Medulla oblongata (tissue), 1 donor: ENCODE results near the gene TMEM184A.

ENCODE experiments used
- DNase-seq: peaks from one replicate; pipeline ENCODE4 v3.0.0-alpha.2; 2015; ENCODE audit errors: extremely low spot score

Gene TMEM184A

DNA sequence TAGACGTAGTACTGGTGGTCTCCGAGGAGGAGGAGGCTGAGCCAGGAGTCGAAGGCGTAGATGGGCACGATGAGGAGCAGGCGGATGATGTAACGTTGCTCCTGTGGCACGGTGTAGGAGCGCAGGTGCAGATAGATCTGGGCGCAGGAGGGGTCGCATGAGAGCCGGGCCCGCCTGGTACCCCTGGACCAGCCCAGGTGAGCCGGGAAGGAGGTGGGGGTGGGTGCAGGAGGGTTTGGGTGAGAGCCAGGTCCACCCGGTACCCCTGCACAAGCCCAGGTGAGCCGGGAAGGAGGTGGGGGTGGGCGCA lies 5.2 kb downstream of the TMEM184A start:
- no peak for DNase-seq

DNA sequence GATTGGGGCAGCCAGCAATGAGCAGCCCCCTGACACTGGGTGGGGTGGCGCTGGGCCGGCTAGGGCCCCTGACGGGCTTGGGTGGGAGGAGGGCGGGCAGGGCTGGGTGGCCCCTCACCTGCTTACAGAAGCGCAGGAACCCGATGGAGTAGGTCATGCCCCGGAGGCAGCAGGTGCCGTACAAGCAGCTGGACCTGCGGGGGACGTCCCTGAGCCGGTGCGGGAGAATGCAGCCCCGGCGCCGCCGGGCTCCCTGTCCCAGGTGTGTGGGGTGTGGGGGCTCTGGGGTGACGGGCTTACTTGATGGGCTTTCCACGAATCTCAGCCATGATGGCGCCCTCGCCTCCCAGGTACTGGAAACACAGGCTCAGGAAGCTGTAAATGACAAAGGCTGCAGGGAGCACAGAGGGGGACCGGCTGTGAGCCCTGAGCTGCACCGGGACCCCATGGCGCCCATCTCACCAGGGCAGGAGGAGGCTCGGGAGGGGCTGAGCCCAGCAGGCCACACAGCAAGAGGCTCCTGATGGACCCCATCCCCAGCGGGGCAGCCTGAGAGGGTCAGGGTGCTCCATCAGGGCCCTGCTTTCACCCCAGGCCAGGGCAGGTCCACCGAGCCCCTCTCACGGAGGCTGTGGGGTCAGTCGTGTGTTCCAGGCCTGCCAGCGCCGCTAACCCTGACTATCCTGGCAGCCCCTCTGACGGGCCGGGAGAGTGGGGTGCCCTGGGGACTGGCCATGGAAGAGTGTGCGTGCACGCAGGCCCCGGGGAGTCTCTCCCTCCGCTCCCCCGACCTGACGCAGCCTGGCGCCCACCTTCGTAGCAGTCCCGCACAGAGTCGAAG lies 5.8 kb downstream of the TMEM184A start:
- DNase-seq: no peak

DNA sequence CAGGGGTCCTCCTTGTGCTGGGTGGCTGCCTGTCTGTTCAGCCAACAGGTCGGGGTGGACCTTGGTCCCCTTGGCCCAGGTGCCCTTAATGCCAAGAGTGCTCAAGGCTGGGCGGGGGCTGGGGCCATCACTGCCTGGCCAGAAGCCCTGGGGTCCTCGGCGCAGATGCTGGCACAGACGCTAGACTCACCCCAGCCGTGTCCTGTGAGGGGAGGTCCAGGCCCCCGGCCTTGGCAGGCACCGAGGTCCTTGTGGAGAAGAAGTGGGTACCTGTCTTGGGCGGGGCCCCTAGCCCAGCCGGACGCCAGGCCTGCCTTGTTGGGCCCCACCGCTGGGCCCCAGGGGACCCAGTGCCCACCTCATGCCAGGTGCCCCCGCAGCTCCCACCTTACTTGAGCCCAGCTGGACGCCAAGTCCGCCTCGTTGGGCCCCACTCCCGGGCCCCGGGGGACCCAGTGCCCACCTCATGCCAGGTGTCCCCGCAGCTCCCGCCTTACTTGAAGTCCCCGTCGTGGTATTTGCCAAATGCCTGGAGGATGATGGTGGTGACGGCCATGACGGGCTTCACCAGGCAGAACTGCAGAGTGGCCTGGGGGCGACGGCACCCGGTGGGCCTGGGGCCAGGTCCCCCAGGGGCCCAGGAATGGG lies 6.5 kb downstream of the TMEM184A start:
- no peak for DNase-seq

GRCh38 chr7:1548944-1549343 lies 7.1 kb downstream of the TMEM184A start:
- DNase-seq: no peak

GRCh38 chr7:1548438-1548831 lies 7.6 kb downstream of the TMEM184A start:
- DNase-seq: no peak

DNA sequence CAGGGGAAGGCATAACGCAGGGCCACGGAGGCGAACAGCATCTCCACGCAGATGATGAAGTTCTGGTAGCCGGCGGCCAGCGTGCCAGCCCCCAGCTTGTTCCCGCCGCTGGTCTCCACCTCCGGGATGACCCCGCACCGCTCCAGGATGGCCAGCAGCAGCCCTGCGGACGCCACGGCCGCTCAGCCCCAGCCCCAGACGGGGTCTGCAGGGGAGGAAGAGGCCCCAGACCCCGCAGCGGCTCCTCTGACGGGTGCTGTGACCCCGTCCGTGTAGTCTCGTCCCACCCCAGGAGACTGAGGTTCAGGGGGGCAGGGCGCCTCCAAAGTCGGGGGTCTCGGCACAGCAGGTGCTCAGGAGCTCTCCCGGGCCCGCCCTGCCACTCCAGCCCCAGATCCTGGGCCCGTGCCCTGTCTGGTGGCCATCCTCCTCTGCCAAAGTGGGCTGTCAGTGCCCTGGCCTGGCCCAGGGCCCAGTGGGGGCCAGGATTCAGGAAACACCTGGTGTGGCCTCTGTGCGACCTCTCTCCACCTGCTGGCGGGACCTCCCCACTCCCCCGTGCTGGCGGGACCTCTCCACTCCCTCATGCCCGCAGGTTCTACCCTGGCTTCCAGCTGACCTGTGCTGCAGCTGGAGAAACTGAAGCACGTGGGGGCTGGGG lies 8.1 kb downstream of the TMEM184A start:
- DNase-seq: no peak

- no peak for DNase-seq
These were observed 8.9 kb downstream of the TMEM184A start for GRCh38 chr7:1546909-1547776.

- no peak for DNase-seq
These were observed 9.6 kb downstream of the TMEM184A start for GRCh38 chr7:1546274-1546908.

DNA sequence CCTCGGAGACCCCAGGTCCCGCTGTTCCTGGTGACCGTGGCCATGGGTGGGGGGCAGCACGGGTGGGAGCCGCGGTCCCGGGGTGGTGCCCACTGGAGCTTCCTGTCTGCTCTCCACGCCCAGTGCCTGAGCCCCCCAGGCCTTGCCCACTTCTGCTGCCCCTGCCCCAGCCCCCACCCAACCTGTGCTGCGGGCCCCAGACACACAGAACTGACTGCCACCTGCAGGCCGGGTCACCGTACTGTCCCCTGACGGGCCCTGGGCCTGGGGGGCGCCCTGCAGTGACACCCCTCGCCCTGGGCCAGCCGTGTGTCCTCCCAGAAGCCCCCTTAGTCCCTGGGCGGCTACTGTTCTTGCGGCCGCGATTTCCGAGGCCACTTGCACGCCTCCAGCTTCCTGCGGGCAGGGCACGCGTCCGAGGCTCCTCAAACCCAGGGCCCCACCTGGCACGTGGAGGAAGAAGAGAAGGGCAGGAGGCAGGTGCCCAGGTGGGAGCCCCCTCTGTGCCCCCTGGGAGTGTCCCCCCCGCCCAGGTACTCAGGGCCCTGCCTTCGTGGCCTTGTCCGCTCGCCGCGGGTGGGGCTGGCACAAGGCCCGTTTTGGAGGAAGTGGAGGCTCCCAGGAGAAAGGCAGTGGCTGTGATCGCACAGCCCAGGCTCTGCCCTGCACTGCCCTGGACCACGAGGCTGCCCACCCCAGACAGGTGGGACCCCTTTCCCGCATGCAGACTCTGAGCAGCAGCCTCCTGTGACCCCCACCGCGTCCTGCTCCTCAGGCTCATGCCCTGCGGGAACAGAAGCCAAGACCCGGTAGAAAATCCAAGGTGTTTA lies 10.4 kb downstream of the TMEM184A start:
- no peak for DNase-seq

GRCh38 chr7:1544896-1545416 lies 11.0 kb downstream of the TMEM184A start:
- no peak for DNase-seq

DNA sequence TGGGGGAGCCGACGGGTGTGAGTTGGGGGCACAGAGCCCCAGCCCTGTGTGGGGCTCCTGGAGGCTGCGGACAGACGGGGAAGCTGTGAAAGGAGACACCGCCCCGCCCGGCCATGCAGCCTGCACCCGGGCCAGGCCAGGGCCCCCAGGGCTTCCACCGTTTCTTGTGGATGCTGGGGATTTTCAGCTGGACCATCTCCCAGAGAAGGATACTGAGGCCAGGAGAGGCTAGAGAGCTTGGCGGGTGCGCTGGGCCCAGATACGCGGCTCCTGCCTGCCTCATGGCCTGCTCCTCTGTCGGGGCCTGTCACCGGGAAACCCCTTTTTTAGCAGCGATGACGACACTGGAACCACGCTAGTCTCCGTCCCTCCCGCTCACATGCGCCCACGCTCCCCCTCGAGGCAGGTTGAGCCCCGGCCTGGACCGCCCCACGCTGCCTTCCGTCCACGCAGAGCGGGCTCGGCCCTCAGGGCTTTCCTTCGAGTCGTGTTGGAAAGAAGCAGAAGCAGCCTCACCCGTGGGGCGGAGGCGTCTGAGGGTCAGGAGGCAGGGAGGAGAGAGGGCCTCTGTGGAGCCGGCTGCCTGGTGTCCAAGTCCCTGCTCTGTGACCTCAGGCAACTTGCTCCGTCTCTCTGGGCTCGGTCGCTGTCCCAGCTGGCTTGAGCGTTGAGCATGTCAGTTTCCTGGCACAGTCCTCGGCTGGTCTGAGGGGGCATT lies 11.7 kb downstream of the TMEM184A start:
- DNase-seq: no peak

DNA sequence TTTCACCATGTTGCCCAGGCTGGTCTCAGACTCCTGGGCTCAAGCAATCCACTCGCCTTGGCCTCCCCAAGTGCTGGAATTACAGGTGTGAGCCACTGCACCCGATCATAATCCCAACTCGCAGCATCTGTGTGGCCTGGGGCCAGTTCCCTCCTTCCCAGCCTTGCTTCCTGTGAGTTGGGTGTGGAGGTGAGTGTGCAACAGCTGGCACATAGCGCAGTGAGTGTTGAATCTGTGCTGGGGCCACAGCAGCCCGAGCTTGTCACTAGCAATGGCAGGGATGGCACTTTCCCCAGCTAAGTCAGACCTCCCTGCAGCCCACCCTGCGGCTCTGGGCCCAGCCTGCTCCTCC lies 12.2 kb downstream of the TMEM184A start:
- DNase-seq: no peak

DNA sequence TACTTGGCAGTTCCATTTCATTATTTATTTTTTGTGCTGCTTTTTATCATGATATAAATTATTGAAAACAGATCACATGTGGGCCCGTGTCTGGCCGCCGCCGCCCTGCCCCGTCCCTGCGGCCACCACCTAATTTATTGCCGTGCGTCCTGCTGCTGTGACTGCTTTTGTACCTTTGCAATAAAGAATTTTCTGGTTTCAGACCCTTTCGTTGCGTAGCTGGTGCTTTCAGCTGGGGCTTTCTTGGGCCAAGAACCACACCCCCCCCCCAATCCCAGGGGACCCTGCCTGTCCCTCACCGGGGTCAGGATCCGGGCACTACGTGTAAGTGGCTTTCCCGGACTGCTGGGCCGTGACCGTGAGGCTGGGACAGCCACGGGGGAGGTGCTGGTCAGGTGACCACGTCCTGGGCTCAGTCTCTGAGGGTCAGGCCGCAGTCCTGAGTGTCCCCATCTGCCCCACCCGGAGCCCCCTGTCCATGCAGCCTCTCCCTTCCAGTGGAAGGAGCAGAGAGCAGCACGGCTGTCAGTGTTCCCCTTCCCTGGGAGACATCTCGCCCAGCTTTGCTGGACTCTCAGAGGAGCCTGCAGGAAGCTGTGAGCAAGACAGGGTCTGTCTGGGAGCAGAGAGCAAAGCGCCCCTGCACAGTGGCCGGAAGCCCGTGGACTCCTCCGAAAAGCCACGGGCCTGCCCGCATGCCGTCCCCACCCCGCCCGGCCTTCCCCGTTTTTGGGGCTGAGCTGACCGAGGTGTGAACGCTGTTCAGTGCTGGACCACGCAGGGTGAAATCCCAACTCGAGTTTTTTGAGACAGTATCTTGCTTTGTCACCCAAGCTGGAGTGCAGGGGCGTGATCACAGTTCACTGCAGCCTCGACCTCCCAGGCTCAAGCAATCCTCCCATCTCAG lies 12.9 kb downstream of the TMEM184A start:
- no peak for DNase-seq

DNA sequence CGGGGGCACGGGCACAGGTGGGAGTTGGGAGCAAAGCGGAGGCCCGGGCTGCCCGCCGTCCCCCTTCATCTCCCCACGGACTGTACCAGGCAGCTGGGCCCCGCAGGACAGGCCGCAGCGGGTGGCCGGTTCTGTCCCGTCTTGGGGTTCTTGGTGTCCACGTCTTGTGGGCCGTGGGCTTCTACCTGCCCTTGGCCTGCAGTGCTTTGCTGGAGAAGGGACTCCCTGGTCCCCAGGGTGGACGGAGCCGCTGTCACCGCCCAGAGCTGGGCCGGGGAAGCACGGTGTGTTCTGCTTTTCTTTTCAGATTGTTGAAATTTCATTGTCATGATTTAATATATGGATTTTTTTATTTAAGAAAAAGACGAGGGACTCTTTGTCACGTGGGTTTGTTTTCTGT lies 13.7 kb downstream of the TMEM184A start:
- no peak for DNase-seq

- no peak for DNase-seq
These were observed 14.4 kb downstream of the TMEM184A start for GRCh38 chr7:1541431-1542162.

DNA sequence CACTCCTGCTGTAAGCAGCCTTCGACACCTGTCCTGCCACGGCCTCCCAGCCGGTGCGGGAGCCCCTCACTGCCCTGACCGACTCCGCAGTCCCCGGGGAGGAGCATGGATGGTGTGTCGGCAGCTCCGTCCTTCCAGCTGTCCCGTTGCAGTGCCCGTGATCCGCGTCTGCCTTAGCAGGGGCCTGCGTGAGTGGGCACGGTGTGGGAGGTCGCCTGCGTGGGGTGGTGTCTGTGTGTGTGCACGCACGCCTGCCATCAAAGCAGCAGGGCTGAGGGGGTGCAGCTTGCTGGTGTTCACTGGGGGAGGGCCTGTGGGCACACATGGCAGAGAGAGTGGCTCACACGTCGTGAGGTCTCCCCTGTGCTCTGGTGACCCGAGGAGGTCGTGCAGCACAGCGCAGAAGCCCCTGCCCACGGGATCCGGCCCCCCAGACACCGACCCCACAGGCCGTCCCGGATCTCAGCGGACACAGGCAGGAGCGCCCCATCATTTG lies 15.2 kb downstream of the TMEM184A start:
- no peak for DNase-seq

GRCh38 chr7:1539882-1540775 lies 15.9 kb downstream of the TMEM184A start:
- DNase-seq: no peak
